GM21360 (cell line): ENCODE results near the gene EYA3.

Experiments
- ATAC-seq: cut with Tn5 transposase; IDR thresholded peaks from one replicate; pipeline ENCODE4 v1.9.1; 2021; ENCODE audit warnings: mild to moderate bottlenecking, moderate library complexity; ENCODE audit not compliant: unreplicated experiment

EYA3 gene, protein sequence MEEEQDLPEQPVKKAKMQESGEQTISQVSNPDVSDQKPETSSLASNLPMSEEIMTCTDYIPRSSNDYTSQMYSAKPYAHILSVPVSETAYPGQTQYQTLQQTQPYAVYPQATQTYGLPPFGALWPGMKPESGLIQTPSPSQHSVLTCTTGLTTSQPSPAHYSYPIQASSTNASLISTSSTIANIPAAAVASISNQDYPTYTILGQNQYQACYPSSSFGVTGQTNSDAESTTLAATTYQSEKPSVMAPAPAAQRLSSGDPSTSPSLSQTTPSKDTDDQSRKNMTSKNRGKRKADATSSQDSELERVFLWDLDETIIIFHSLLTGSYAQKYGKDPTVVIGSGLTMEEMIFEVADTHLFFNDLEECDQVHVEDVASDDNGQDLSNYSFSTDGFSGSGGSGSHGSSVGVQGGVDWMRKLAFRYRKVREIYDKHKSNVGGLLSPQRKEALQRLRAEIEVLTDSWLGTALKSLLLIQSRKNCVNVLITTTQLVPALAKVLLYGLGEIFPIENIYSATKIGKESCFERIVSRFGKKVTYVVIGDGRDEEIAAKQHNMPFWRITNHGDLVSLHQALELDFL

DNA sequence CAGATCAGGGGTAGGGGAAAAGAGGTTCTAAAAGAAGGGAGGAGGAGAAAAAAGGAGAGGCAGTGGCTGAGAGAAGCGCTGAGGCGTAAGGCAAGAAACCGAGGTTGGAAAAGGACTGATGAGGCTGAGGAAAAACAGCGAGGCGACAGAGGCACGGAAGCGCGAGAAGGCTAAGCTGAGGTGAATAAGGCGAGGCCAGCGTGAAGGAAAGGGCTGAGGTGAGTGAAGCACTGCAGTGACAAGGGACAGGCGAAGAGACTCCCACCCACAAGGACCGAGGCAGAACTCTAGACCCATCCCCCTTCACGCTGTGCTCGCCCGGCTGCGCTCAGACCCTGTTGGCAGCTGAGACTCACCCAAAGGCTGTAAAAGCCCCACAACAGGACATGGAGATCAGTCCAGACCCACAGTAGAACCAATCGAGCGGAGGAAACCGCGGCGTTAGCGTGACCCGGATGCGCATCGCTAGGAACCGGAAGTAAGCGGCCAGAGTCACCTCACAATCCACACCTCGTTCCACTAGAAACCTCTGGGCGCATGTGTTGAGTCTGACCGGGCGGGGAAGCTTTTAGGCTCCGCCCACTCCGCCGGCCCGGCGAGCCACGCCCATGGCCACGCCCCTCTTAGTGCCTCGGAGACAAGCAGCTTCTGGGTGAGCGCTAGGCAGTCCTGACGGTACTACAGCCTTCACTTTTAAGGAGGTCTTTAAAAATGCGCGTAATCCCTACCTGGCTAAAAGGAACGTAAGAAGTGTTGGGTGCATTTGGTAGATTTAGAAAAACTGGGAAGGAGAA is at the start of gene EYA3:
TSS of gene EYA3 (minus strand) at position 443 of the 794 bp plus-strand sequence. CDS start 30,584 bp downstream, outside the sequence.
- peak; percentile 71 for ATAC-seq

DNA sequence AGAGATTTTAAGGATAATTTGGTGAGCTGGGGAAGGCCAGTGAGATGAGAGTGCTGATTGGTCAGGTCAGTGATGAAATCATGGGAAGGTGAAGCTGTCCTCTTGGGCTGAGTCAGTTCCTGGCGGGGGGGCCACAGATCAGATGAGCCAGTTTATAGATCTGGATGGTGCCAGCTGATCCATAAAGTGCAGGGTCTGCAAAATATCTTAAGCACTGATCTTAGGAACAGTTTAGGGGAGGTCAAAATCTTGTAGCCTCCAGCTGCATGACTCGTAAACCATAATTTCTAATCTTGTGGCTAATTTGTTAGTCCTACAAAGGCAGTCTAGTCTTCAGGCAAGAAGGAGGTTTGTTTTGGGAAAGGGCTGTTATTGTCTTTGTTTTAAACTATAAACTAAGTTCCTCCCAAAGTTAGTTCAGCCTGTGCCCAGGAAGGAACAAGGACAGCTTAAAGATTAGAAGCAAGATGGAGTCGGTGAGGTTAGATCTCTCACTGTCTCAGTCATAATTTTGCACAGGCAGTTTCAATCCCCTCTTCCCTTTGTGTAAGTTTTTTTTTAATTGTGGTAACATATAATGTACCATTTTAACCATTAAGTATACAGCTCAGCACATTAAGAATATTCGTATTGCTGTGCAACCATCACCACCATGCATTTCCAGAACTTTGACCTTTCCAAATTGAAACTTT is 48.7 kb upstream of the EYA3 start:
- no peak for ATAC-seq

DNA sequence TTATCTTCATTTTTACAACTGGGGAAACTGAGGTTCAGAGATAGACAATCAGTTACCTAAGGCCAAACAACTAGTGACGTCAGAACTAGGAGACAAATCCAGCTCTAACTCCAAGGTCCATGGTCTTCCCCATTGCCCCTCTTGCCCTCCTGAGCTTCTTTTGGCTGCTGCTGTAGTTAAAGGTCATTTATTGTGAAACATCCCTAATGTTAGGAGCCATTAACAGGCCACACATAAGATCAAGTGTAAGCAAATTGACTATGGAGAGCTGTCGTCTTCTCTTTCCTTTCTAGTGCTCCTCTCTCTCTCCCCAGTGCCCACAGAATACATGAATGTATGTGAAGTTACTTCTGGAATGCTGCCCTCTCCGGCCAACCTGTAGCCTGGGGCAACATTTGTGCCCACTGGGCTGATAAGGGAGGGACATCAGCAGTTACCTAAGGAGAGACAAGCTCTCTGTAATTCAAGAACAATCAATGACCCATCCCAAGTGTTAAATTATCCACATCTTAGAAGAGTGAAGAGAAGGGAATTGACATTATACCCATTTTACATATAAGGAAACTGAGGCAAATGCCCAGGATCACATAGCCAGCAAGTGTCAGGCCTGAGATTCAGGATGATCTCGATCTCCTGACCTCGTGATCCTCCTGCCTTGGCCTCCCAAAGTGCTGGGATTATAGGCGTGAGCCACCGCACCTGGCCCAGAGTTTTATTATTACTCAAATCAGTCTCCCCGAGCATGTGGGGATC is 47.9 kb upstream of the EYA3 start:
- no peak for ATAC-seq

DNA sequence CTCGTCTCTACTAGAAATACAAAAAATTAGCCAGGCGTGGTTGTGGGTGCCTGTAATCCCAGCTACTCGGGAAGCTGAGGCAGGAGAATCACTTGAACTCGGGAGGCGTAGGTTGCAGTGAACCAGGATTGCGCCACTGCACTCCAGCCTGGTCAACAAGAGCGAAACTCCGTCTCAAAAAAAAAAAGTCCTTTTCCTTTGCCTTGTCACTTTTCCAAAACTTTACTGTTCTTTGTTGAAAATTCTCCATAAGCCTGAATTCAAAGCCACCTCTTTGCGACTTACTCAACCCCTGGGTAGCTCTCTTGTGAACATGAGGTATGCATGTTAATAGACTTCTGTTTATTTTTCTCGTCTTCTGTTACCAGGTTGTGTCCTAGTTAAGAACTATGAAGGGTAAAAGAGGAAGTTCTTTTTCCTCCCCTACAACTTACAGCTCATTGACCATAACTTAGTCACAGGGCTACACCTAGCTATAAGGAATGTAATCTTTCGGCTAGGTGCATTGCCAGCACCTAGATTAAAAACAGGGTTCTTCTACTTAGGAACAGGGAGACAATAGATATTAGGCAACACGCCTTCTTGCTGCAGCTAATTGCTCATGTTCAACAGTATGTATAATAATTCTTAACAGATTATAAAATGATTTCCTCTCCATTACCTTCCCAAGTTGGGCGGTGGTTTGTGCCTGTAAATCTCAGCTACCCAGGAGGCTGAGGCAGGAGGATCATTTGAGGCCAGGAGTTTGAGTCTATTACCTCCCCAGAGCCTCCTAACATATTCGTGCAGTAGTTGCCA is 47.2 kb upstream of the EYA3 start:
- no peak for ATAC-seq

DNA sequence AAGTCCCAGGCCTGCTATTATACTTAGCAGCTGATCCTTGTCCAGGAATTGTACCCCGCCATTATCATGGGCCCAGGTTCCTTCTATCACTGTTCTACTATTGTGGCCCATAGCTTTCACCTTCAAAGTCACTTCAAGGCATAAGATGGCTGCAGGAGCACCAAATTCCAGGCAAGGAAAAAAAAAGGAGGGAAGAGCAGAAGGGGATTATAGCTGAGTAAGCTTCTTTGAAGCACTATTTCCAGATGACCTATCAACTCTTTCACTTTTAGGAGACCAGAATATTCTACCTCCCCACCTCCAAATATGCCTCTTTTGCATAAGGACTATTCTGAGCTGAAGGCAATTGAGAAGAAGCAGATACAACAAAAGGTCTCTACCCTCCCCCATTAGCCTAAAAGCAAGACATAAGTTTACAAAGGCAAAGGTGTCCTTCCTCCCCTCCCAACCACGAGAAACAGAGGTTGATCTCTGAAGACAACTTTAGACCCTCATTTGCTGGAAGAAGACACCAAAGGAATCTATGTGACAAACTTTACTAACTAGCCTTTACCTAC is 46.3 kb upstream of the EYA3 start:
- ATAC-seq: no peak

DNA sequence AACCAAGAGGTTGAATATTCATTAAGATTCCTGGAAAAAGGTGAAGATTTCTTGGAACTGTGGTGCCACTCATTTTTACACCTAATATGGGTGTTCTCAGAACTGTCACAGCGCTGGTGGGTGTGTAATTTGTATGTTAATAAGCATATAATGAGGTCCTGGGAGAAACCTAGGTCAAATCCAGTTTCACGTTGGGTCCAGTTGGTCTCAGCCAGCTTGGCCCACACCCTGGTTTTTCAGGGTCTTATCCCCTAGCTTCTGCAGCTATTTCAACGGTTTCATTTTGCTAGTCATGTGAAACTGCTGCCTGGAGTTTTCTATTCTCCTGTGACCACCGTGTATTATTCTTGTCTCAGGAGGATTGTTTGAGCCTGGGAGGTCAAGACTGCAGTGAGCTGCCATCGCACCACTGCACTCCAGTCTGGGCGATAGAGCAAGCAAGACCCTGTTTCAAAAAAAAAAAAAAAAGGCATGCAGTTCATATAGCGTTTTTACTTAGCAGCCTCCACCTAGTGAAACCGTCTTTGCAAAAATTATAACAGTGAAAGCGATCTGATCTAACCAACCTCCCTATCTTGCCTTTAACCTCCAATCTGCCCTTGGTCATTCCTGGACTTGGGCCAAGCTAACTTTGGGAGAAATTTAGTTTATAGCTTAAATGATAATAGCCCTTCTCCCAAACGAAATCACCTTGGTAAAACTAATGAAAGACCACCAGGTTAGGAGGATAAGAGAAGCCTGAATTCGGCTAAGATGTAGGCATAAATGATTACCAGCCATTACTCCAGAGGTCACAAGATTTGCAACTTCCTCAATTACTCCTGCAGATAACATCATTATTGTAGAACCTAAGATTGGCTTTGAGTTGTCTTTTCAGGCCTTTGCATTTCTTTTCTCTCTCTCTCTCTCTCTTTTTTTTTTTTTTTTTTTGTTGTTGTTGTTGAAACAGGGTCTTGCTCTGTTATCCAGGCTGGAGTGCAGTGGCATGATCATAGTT is 44.1 kb upstream of the EYA3 start:
- ATAC-seq: no peak

DNA sequence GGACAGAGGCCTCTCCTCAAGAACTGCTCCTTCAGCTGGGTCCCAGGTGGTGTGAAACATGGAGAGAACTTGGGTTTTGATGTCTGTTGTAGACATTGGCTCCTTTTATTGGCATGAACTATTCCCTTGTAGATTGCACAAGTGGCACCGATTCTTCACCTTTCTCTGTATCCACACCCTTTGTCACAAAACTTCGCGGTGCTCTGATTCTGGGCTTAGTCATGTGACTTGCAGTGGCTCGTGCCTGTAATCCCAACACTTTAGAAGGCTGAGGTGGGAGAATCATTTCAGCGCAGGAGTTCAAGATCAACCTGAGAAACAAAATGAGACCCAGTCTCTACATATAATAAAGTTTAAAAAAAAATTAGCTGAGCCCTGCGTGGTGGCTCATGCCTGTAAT is 42.5 kb upstream of the EYA3 start:
- no peak for ATAC-seq

DNA sequence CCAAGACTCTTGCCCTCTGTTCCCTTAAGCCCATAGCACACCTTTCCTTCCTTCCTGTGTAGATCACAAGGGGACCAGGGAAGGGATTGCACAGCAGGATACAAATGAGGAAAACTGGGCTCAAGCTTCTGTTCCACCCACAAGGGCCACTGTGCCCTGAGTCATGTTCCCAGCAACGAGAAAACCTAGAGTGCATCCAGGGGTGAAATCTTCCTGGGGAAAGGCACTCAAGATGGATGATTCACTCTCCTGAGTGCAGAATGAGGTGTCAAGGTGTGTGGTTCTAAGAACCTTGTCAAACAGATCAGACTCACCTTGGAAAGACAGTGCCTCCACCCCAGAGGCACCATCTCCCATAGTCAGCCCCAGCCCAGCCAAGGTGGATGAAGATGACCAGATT is 40.7 kb upstream of the EYA3 start:
- ATAC-seq: no peak

DNA sequence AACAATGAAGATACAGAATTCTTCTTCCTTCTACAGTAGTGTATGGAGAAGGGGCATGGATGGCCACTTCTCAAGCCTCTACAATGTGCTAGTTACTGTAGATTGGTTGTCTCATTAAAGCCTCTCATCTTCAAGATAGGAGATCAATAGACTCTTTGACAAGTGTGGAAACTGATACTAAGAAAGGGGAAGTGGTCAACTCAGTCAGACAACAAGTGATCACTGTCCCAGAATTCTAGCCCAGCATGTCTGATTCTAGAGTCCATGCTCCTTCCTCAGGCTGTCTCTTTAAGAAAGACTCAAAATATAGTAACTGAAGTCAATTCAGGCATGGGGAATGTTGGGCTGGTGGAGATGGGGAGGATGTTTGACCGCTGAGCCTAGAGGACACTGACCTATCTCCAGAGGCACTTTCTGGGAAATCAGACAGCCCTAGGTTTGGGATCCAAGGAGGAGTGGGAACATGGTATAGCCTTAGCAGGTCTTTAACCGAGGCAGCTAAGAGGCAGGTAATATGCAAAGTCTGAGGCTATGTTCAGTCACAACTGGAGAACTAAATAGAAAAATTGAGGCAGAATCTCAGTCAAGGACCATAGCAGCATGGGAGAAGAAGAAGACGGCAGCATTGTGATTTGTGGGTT is 39.3 kb upstream of the EYA3 start:
- peak; percentile 78 for ATAC-seq

DNA sequence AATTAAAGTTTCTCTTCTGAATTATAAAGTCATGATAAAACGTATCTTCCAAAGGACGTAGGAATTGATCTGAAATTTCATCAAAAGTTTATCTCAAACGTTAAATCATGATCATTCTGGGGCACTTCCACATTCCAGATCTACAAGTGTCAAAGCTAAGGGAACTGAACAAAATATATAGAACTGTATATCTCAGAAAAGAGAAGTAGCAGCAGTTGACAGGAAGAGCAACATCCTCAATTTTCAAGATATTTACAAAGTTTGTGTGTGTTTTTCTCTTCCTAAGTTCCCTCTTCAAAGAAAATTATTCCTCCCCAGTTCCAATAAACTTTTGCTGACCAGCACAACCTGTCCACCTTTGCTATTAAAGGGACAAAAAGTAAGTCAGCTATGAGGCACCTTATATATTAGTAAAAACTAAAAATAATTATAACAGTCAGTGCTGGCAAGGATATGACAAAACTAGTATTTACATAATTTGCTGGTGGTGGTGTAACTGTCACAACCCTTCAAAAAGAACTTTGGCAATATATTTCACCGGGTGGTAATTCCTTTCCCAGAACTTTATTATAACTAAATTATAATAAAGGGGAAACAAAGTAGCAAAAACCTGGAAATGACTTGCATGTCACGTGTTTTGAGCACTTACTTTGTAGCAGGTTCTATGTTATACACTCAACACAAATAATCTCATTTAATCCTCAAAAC is 38.5 kb upstream of the EYA3 start:
- ATAC-seq: no peak

DNA sequence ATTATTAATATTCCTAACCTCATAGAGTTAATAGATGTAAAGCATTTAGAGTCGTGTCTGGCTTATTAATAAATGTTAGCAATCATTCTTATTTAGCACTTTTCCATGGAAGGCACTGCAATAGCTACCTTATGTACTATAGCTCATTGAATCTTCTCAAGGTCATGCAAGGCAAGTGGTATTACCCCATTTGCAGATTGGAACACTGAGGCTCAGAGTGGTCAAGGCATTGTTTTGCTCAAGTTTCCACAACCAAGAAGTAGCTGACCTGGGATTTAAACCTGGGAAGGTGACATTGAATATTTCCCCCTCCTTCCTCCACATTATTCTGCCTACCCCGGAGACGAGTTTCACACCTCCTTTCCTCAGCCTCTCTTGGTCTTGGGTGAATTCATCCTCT is 37.8 kb upstream of the EYA3 start:
- ATAC-seq: no peak

DNA sequence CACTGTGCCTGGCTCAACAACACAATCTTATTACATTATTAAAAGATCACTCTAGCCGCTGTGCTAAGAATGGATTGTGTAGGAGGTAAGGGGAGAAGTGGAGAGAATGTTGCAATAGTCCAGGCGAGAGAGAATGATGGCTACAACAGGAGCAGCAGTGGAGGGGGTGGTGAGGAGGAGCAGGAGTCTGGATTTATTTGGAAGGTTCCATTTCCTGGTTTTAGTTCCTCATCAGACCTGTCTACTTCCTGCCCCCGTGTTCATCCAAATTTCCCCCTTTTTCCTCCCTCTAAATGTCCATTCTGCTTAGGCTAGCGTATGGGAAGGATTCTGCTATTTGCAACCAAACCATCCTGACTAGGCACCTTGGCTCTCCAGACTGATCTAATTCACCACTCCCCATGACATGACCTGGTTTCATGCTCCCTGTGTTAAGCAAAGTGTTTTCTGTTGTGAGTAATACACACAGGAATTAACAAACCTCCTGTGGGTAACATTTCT is 35.1 kb upstream of the EYA3 start:
- ATAC-seq: no peak

DNA sequence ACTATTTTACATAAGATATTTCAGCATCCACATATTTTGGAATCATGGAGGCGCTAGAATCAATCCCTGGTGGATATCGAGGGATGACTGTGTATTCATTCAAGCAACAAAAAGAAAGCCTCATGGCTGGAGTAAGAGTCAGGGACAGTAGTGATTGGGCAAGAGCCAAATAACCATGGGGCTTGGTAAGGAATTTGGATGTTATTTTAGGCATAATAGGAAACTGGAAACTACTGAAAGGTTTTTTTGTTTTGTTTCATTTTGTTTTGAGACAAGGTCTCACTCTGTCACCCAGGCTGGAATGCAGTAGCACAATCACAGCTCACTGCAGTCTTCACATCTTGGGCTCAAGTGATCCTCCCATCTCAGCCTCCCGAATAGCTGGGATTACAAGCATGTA is 33.8 kb upstream of the EYA3 start:
- ATAC-seq: no peak

DNA sequence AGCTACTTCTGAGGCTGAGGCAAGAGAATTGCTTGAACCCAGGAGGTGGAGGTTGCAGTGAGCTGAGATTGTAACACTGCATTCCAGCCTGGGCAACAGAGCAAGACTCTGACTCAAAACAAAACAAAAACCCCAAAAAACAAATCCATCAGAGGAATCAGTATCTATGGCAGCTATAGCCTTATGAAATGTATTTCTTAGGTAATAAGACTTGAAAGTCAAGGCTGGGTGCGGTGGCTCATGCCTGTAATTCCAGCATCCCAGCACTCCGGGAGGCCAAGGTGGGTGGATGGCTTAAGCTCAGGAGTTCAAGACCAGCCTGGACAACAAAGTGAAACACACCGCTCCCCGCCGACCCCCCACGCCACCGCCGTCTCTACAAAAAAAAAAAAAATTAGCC is 31.1 kb upstream of the EYA3 start:
- ATAC-seq: no peak

DNA sequence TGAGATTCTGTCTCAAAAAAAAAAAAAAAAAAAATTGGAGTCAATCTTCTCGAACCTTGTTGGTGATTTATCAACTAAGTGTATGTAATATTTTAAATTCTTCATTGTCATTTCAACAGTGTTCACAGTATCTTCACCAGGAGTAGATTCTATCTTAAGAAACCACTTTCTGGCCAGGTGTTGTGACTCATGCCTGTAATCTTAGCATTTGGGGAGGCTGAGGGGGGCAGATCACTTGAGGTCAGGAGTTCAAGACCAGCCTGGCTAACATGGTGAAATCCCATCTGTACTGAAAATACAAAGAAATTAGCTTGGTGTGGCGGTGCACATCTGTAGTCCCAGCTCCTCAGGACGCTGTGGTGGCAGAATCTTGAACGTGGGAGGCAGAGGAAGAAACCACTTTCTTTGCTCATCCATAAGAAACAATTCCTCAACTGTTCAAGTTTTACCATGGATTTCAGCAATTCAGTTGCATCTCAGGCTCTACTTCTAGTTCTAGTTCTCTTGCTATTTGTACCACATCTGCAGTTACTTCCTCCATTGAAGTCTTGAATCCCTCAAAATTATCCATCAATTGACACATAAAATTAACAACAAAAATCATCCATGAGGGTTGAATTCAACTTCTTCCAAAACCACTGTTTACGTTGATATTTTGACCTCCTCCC is 30.4 kb upstream of the EYA3 start:
- ATAC-seq: no peak

DNA sequence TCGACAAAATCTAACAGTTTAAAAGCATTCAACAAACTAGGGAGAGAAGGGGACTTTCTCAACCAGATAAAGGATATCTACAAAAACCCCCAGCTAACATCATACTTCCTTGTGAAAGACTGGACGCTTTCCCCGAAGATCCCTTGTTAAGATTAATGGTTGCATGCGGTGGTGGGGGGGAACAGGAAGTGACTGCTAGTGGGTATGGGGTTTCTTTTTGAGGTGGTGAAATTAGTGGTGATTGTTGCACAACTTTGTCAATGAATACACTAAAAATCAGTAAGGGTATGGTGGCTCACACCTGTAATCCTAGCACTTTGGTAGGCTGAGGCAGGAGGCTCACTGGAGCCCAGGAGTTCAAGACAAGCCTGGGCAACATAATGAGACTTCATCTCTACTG is 26.9 kb upstream of the EYA3 start:
- no peak for ATAC-seq
